ENCODE measurements around the gene ZNF654.
A peak's percentile ranks its signal among the peaks of the same experiment; 100 is the strongest.
"Not testable (repeated sequence)": the region's sequence is repeated elsewhere in the genome, so short reads cannot be mapped to it uniquely, and the experiment has no call there.

The ZNF654 gene

DNA sequence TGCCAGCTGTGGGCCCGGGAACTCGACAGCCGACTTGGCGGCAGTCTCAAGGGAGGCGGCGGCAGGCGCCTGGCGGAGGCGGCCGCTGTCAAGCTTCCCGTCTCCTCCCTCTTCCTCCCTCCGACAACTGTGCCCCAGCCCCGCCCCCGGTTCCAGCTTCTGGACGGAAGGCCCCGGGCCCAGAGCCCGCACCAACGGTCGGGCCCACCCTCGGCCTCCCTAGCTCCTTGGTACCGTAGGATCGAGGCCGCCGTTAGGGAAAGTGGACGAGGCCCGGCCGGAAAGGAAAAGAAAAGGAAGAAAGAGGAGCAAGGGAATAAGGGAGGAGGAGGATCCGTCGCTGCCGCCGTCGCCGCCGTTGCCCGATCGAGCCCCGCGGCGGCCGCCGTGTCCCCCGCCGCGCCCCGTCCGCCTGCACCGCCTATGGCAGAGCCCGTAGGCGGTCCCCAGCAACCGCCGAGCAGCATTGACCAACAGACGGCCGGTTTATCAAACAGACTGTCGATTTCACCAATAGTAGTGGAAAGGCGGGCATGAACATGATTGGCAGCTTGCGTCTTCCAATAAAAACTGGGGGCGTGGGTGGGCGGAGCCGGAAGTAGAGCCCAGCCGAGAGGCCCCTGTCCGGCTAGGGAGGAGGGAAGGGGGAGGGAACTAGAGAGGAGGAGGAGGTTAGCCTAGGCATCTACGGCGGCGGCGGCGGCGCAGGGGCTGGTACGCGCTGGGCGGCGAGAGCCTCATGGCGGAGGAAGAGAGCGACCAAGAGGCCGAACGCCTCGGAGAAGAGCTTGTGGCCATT, at the start of gene ZNF654, which contains the start of gene CGGBP1:
Gene ZNF654 (plus strand): TSS at position 675 of the 799 bp plus-strand sequence. CDS start 65 bp downstream, at position 740.
Gene CGGBP1 (minus strand): TSS at position 425 of the 799 bp plus-strand sequence. CDS start 3,029 bp downstream, outside the sequence.
- Mint-ChIP-seq H3K27me3 (ENCODE audit: low read depth) (no peaks in the 10 kb centered on the region), H3K4me1 (ENCODE audit: low read depth) (peaks cover 40% of the 10 kb centered on the region), H3K4me3 (peak within 1 kb of the TSS; percentile 93), H3K27ac (peak within 1 kb of the TSS; percentile 97), H3K9me3 (no peaks in the 10 kb centered on the region), H3K36me3 (ENCODE audit: low read depth) (peaks cover 31% of the 10 kb centered on the region)

DNA sequence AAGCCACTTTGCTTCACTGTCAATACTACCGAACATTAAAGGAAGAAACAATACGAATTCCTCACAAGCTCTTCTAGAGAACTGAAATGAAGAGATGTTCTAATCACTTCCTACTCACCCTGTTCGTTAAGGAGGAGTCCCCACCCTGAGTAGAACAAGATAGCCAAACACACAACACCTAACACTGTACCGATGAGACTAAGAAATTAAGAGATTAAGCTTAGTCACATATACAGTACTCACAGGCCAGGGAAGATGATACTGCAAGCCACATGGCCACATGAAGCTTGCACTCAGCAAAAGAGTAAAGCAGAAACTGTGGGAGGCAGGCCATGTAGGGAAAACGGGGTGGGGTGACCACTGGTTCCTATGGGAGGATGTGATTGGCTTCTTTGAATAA, 48.2 kb upstream of the ZNF654 start:
- Mint-ChIP-seq H3K36me3 (ENCODE audit: low read depth) (no peaks in the 10 kb centered on the region), H3K9me3 (no peaks in the 10 kb centered on the region), H3K4me1 (ENCODE audit: low read depth) (no peaks in the 10 kb centered on the region), H3K4me3 (no peak overlapping the region), H3K27me3 (ENCODE audit: low read depth) (peaks cover 14% of the 10 kb centered on the region), H3K27ac (no peak overlapping the region)

DNA sequence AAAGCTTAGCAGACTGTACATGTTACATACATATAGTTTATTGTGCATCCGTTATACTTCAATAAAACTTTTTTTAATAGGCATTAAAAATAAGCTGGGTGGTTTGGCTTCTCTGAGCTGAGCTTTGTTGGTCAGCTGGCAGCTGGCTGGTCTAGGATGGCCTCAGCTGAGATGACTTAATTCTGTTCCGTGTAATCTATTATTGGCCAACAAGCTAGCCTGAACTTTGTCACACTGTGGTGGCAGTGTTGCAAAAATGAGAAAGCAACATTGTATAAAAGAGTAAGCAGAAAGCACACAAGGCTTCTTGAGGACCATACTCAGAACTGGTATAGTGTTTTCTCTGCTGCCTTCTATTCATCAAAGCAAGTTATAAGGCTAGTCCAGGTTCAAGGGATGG, 45.5 kb upstream of the ZNF654 start:
- H3K4me3 Mint-ChIP-seq, result no peak overlapping the region
- H3K36me3 Mint-ChIP-seq (ENCODE audit: low read depth), result no peaks in the 10 kb centered on the region
- H3K27me3 Mint-ChIP-seq (ENCODE audit: low read depth), result peaks cover 4% of the 10 kb centered on the region
- H3K9me3 Mint-ChIP-seq, result no peaks in the 10 kb centered on the region
- H3K4me1 Mint-ChIP-seq (ENCODE audit: low read depth), result peaks cover 8% of the 10 kb centered on the region
- no peak overlapping the region for H3K27ac Mint-ChIP-seq

DNA sequence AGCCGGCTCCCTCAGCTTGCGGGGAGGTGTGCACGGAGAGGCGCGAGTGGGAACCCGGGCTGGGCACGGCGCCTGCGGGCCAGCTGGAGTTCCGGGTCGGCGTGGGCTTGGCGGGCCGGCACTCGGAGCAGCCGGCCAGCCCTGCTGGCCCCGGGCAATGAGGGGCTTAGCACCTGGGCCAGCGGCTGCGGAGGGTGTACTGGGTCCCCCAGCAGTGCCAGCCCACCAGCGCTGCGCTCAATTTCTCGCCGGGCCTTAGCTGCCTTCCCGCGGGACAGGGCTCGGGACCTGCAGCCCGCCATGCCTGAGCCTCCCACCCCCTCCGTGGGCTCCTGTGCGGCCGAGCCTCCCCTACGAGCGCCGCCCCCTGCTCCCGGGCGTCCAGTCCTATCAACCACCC, 43.4 kb upstream of the ZNF654 start:
- not testable (repeated sequence) for H3K9me3 Mint-ChIP-seq; H3K36me3 Mint-ChIP-seq (ENCODE audit: low read depth); H3K27ac Mint-ChIP-seq; H3K4me3 Mint-ChIP-seq; H3K27me3 Mint-ChIP-seq (ENCODE audit: low read depth)
- peaks cover 15% of the 10 kb centered on the region for H3K4me1 Mint-ChIP-seq (ENCODE audit: low read depth)

DNA sequence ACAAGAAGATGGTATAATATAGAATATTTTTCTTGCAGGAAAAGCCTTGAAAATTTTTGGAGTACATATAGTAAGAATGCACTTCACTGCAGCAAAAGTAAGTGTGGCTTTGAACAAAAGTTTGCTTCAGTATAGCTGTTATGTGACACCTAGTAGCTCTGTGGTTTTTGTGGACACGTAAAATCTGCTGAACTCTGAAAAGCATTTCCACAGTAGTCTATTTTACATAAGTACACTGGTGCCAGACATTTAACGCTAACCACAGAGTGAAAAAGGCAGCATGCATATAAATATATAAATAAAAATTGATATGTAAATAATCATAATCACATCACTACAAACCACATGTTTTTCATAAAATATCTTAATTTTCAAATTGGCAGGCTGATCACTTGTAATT, 40.0 kb upstream of the ZNF654 start:
- H3K9me3 Mint-ChIP-seq, result peaks cover 6% of the 10 kb centered on the region
- H3K4me3 Mint-ChIP-seq, result no peak overlapping the region

DNA sequence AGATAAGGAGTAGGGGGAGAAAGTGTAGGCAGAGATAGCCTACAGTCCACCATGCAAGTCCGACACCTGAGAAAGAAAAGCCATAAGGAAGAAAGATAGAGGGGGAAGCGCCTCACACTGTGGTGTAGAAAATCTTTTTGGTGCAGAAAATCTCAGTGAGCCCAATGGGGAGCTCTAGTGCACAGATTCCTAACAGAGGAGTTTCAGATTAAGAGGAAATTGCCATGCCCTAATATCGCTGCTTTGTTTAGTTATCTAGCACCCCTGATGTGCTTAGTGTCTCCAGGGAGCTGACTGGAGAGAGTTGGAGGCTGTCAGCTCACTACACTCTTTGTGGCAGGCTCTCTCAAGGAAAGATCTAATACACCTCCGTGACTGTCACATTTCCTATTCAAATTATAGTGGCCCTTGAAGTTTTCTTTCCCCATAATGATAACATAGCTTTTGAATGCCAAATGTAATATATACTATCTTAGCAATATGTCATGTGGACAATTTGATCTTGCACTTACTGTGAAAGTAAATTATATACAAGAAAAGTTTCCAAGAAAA, 34.0 kb upstream of the ZNF654 start:
- Mint-ChIP-seq H3K4me1 (ENCODE audit: low read depth) (peaks cover 8% of the 10 kb centered on the region), H3K27me3 (ENCODE audit: low read depth) (peaks cover 10% of the 10 kb centered on the region), H3K36me3 (ENCODE audit: low read depth) (no peaks in the 10 kb centered on the region), H3K4me3 (no peak overlapping the region), H3K27ac (no peak overlapping the region), H3K9me3 (peaks cover 6% of the 10 kb centered on the region)

More for the DNA sequence above, 40.0 kb upstream of the ZNF654 start:
- H3K27me3 Mint-ChIP-seq (ENCODE audit: low read depth), result peaks cover 4% of the 10 kb centered on the region
- H3K4me1 Mint-ChIP-seq (ENCODE audit: low read depth), result peaks cover 18% of the 10 kb centered on the region
- H3K36me3 Mint-ChIP-seq (ENCODE audit: low read depth), result no peaks in the 10 kb centered on the region
- no peak overlapping the region for H3K27ac Mint-ChIP-seq

DNA sequence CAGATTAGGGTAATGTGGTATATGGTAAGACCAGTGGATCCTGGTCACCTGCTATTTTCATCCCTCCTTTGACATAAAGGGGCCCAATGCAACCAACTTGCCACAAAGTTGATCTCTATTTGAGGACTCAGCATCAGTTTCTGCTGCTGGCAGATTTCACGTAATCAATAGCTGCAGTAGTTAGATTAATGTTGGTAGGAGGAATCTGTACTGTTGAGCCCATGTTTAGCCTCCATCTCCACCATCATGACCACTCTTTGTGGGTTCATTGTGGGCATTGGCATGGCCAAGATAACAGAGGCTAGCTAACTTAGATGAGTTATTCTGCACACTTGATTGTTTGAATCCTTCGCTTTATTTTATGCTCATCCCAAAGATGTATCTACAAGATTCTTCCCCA, 30.2 kb upstream of the ZNF654 start:
- Mint-ChIP-seq H3K27ac (no peak overlapping the region), H3K4me3 (no peak overlapping the region)

DNA sequence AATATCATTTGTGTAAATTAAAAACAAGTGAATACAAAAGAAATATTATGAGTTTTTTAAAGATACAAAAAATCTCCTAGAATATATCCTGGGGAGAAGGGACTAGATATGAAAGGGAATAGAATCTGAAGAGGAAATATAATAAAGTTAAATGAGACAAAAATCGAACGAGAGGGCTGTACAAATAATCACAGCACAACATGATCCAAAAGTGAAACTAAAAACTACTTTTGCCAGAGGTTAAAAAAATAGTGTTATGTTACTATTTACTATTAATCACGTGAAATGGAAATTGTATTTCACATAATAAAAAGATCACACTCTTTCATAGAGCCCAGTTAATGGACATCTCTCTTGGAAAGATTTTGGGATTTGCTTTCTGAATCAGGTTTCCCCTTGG, 28.8 kb upstream of the ZNF654 start:
- H3K27me3 Mint-ChIP-seq (ENCODE audit: low read depth), result peaks cover 6% of the 10 kb centered on the region
- H3K36me3 Mint-ChIP-seq (ENCODE audit: low read depth), result no peaks in the 10 kb centered on the region
- no peak overlapping the region for H3K27ac Mint-ChIP-seq
- peaks cover 30% of the 10 kb centered on the region for H3K4me1 Mint-ChIP-seq (ENCODE audit: low read depth)
- no peaks in the 10 kb centered on the region for H3K9me3 Mint-ChIP-seq
- peak overlapping the region; percentile 45 for H3K4me3 Mint-ChIP-seq

More for the DNA sequence above, 30.2 kb upstream of the ZNF654 start:
- no peaks in the 10 kb centered on the region for H3K36me3 Mint-ChIP-seq (ENCODE audit: low read depth)
- H3K27me3 Mint-ChIP-seq (ENCODE audit: low read depth), result peaks cover 6% of the 10 kb centered on the region
- H3K4me1 Mint-ChIP-seq (ENCODE audit: low read depth), result peaks cover 23% of the 10 kb centered on the region
- no peaks in the 10 kb centered on the region for H3K9me3 Mint-ChIP-seq

DNA sequence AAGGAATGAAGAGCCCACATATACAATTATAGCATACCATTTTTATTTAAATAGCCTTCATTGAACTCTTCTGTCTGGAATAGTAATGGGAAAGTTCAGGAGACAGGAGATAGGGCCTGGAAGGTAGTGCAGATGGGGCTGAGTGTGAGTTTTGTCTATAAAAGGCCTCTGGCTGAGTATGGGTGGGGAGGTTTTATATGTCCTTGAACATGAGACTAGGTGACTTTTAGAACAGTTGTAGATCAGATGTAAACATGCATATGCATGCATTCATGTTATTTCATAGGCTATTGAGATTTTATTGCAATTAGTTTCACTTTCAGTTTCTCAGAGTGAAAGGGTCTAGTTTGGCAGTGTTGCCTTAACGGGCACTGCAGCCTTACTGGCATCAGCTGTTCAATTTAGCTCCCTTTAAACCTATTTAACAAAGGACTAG, 27.4 kb upstream of the ZNF654 start:
- H3K36me3 Mint-ChIP-seq (ENCODE audit: low read depth), result no peaks in the 10 kb centered on the region
- H3K4me3 Mint-ChIP-seq, result peak overlapping the region; percentile 82
- peaks cover 30% of the 10 kb centered on the region for H3K4me1 Mint-ChIP-seq (ENCODE audit: low read depth)
- H3K9me3 Mint-ChIP-seq, result no peaks in the 10 kb centered on the region
- no peaks in the 10 kb centered on the region for H3K27me3 Mint-ChIP-seq (ENCODE audit: low read depth)
- peak overlapping the region; percentile 83 for H3K27ac Mint-ChIP-seq

DNA sequence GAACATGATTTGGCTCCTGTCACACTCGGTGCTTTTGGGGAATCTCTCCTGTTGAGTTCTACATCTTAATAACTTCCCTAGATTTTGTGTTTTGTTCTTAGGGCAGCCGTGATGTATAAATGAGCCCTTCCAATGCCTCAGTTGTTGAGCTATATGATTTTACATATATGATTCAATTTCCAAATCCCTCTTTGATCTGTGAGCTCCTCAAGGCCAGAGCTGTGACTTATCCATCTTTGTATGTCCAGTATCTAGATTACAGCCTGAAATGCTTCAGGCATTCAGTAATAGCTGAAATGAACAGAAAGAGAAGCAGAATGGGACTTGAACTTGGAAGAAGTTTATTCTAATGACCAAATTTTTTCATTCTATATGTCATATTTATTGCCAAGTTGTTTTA, 26.8 kb upstream of the ZNF654 start:
- no peaks in the 10 kb centered on the region for H3K9me3 Mint-ChIP-seq
- peak overlapping the region; percentile 82 for H3K4me3 Mint-ChIP-seq
- H3K27ac Mint-ChIP-seq, result peak overlapping the region; percentile 77
- no peaks in the 10 kb centered on the region for H3K36me3 Mint-ChIP-seq (ENCODE audit: low read depth)
- H3K27me3 Mint-ChIP-seq (ENCODE audit: low read depth), result no peaks in the 10 kb centered on the region
- H3K4me1 Mint-ChIP-seq (ENCODE audit: low read depth), result peaks cover 30% of the 10 kb centered on the region

DNA sequence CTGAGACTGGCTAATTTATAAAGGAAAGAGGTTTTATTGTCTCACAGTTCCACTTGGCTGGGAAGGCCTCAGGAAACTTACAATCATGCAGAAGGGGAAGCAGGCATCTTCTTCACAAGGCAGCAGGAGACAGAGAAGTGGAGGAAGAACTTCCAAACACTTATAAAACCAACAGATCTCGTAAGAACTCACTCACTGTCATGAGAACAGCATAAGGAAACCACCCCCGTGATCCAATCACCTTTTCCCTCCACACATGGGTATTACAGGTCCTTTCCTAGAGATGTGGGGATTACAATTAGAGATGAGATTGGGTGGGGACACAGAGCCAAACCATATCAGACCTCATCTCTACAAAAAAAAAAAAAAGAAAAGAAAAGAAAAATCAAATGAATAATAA, 26.0 kb upstream of the ZNF654 start:
- Mint-ChIP-seq H3K4me3 (no peak overlapping the region), H3K4me1 (ENCODE audit: low read depth) (peaks cover 30% of the 10 kb centered on the region), H3K27me3 (ENCODE audit: low read depth) (no peaks in the 10 kb centered on the region), H3K36me3 (ENCODE audit: low read depth) (no peaks in the 10 kb centered on the region), H3K9me3 (no peaks in the 10 kb centered on the region), H3K27ac (no peak overlapping the region)

DNA sequence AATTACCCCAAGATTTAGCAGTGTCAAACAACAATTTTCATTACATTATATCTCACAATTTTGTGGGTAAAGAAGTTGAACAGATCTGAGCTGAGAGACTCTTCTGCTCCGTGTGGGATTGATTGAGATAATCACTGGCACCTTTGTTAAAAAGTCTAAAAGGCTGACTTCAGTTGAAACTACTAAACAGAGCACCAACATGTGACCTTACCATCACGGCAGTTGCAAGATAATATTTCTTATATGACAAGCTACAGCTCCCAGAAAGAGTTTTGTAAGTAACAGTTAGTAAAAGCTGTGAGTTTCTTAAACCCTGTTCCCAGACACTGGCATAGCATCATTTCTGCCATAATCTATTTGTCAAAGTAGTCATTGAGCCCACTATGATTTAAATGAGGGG, 25.2 kb upstream of the ZNF654 start:
- Mint-ChIP-seq H3K27me3 (ENCODE audit: low read depth) (no peaks in the 10 kb centered on the region), H3K4me3 (no peak overlapping the region), H3K27ac (no peak overlapping the region), H3K4me1 (ENCODE audit: low read depth) (peaks cover 30% of the 10 kb centered on the region), H3K36me3 (ENCODE audit: low read depth) (no peaks in the 10 kb centered on the region), H3K9me3 (no peaks in the 10 kb centered on the region)

DNA sequence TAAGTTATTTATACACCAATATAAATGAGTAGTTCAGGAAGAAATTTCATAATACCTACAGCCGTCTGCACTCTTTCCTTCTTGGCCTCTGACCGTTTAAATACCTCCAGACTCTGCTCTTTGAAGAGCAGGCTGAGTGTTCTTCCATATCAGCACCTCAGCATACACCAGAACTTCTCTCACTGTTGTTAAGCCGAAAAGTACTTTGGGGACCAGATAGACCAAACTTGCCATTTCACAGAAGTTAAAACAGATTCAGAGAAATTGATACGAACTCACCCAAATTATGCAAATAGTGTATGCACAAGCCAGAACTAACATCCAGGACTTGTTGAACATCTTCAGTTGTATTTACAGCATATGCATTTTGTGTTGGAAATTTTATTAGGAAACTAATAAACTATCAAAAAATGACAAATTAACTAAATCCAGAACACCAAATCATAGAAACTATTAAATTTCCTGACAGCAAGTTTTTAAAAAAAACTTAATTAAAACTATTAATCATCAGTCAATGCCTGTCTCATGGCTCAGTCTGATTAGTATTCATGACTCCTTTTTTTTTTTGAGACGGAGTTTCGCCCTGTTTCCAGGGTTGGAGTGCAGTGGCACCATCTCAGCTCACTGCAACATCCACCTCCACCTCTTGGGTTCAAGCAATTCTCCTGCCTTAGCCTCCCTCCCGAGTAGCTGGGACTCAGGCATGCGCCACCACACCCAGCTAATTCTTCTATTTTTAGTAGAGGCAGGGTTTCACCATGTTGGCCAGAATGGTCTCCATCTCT, 24.4 kb upstream of the ZNF654 start:
- H3K9me3 Mint-ChIP-seq, result no peaks in the 10 kb centered on the region
- H3K4me1 Mint-ChIP-seq (ENCODE audit: low read depth), result peaks cover 28% of the 10 kb centered on the region
- no peak overlapping the region for H3K4me3 Mint-ChIP-seq
- H3K27me3 Mint-ChIP-seq (ENCODE audit: low read depth), result no peaks in the 10 kb centered on the region
- no peaks in the 10 kb centered on the region for H3K36me3 Mint-ChIP-seq (ENCODE audit: low read depth)
- no peak overlapping the region for H3K27ac Mint-ChIP-seq

DNA sequence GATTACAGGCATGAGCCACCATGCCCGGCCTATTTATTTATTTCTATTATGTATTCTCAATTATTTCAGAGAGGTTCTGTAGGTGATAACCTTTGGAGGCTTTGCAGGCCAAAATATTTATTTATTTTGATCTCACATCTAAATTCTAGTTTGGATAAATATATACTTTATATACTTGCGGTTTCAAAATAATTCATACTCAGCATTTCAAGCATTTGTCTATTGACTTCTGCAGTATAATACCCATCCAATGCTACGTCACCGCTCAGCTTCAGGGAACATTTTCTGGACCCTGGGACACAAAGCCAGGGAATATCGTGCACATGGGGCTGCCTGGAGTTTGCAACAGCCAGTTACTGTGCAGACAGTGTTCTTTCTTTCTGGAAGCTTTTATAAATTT, 22.8 kb upstream of the ZNF654 start:
- no peaks in the 10 kb centered on the region for H3K27me3 Mint-ChIP-seq (ENCODE audit: low read depth)
- H3K27ac Mint-ChIP-seq, result no peak overlapping the region
- peaks cover 25% of the 10 kb centered on the region for H3K4me1 Mint-ChIP-seq (ENCODE audit: low read depth)
- no peak overlapping the region for H3K4me3 Mint-ChIP-seq
- H3K36me3 Mint-ChIP-seq (ENCODE audit: low read depth), result no peaks in the 10 kb centered on the region
- H3K9me3 Mint-ChIP-seq, result no peaks in the 10 kb centered on the region

All from T-helper 1 cell treated with Interleukin-12 subunit alpha and Interleukin-12 subunit beta and Interleukin-4 antibody, amounts not matched to agents 30 μg/mL and 1 μg/mL, for 36 hours (primary cell).